ENCODE data around the gene CLEC4C. TPM values are rescaled to one million over a fixed set of nuclear protein-coding genes. Genes with fewer than 3 reads are reported as not detected.

CLEC4C gene
- total RNA-seq, 1 donor from 2014 or later: not detected

GRCh38 chr12:7712841-7713442, 34.2 kb downstream of the CLEC4C start:
- H3K9me3 Mint-ChIP-seq: peaks cover 6% of the 10 kb centered on the region
- Histone ChIP-seq H3K36me3 (no peaks in the 10 kb centered on the region), H3K79me2 (ENCODE audit: low read depth) (no peaks in the 10 kb centered on the region), H4K20me1 (ENCODE audit: low read depth) (no peaks in the 10 kb centered on the region), H3K27ac (no peak overlapping the region), H3K27me3 (no peaks in the 10 kb centered on the region), H3K4me3 (no peak overlapping the region), H3F3A (ENCODE audit: low read depth) (peaks cover 20% of the 10 kb centered on the region), H3K4me2 (no peak overlapping the region), H3K9ac (no peak overlapping the region), H3K9me3 (ENCODE audit: low read depth) (no peaks in the 10 kb centered on the region), H2AFZ (replicated peaks) (no peak overlapping the region), H3K4me1 (peaks cover 16% of the 10 kb centered on the region)
- H3K27ac Mint-ChIP-seq: no peak overlapping the region
- peaks cover 15% of the 10 kb centered on the region for H3K4me1 Mint-ChIP-seq
- no peak overlapping the region for H3K4me3 Mint-ChIP-seq
- peaks cover 2% of the 10 kb centered on the region for H3K27me3 Mint-ChIP-seq (ENCODE audit: insufficient read depth, low read depth)
- no peaks in the 10 kb centered on the region for H3K36me3 Mint-ChIP-seq
- TF ChIP-seq EZH2phosphoT487 (IDR thresholded peaks at IDR 0.05) (no peak), EZH2 (IDR thresholded peaks at IDR 0.05) (no peak), CTCF (IDR thresholded peaks at IDR 0.05) (no peak)
- no peak for DNase-seq (ENCODE audit: low spot score)

- no peaks in the 10 kb centered on the region for H3K36me3 ChIP-seq
- TF ChIP-seq EZH2phosphoT487 (IDR thresholded peaks at IDR 0.05): no peak
- TF ChIP-seq EZH2 (IDR thresholded peaks at IDR 0.05): no peak
- no peak for TF ChIP-seq CTCF (IDR thresholded peaks at IDR 0.05)
- no peak within 1 kb of the TSS for H2AFZ ChIP-seq (replicated peaks)
- H3K9me3 Mint-ChIP-seq: peaks cover 6% of the 10 kb centered on the region
- H3K4me1 Mint-ChIP-seq: peaks cover 8% of the 10 kb centered on the region
- H3K9me3 ChIP-seq (ENCODE audit: low read depth): no peaks in the 10 kb centered on the region
- H3K27ac Mint-ChIP-seq: no peak within 1 kb of the TSS
- no peak within 1 kb of the TSS for H3K4me3 Mint-ChIP-seq
- no peaks in the 10 kb centered on the region for H3K36me3 Mint-ChIP-seq
- H3K27ac ChIP-seq: no peak within 1 kb of the TSS
- H3K9ac ChIP-seq: no peak within 1 kb of the TSS
- no peaks in the 10 kb centered on the region for H4K20me1 ChIP-seq (ENCODE audit: low read depth)
- H3K4me1 ChIP-seq: peaks cover 16% of the 10 kb centered on the region
- H3K4me3 ChIP-seq: no peak within 1 kb of the TSS
- no peaks in the 10 kb centered on the region for H3K27me3 ChIP-seq
- no peaks in the 10 kb centered on the region for H3K79me2 ChIP-seq (ENCODE audit: low read depth)
- peaks cover 2% of the 10 kb centered on the region for H3K27me3 Mint-ChIP-seq (ENCODE audit: insufficient read depth, low read depth)
- H3F3A ChIP-seq (ENCODE audit: low read depth): peaks cover 20% of the 10 kb centered on the region
- DNase-seq (ENCODE audit: low spot score): no peak
- peak within 1 kb of the TSS; percentile 13 for H3K4me2 ChIP-seq
These were observed 36.0 kb downstream of the CLEC4C start, which contains the start of gene DPPA3 for GRCh38 chr12:7711133-7711532. DPPA3 (plus strand) TSS chr12:7711433; CDS start chr12:7711571, 138 bp downstream.

- Histone ChIP-seq H3K36me3 (no peaks in the 10 kb centered on the region), H3K4me1 (peaks cover 16% of the 10 kb centered on the region), H3K9me3 (ENCODE audit: low read depth) (no peaks in the 10 kb centered on the region), H3K27ac (no peak overlapping the region), H3K4me3 (no peak overlapping the region), H4K20me1 (ENCODE audit: low read depth) (no peaks in the 10 kb centered on the region), H3F3A (ENCODE audit: low read depth) (peaks cover 20% of the 10 kb centered on the region), H3K27me3 (no peaks in the 10 kb centered on the region), H3K9ac (no peak overlapping the region), H2AFZ (replicated peaks) (no peak overlapping the region), H3K79me2 (ENCODE audit: low read depth) (no peaks in the 10 kb centered on the region), H3K4me2 (peak overlapping the region; percentile 13)
- Mint-ChIP-seq H3K4me3 (no peak overlapping the region), H3K27me3 (ENCODE audit: insufficient read depth, low read depth) (peaks cover 6% of the 10 kb centered on the region), H3K9me3 (peaks cover 6% of the 10 kb centered on the region), H3K36me3 (no peaks in the 10 kb centered on the region), H3K27ac (no peak overlapping the region), H3K4me1 (peaks cover 8% of the 10 kb centered on the region)
- peak; percentile 67 for DNase-seq (ENCODE audit: low spot score)
- TF ChIP-seq EZH2phosphoT487 (IDR thresholded peaks at IDR 0.05) (peak; percentile 46), EZH2 (IDR thresholded peaks at IDR 0.05) (no peak)
These were observed 37.1 kb downstream of the CLEC4C start for GRCh38 chr12:7709969-7710675.

- no peak for DNase-seq (ENCODE audit: low spot score)
- no peak overlapping the region for H3K9ac ChIP-seq
- H3K4me3 ChIP-seq: no peak overlapping the region
- H2AFZ ChIP-seq (replicated peaks): no peak overlapping the region
- Mint-ChIP-seq H3K4me3 (no peak overlapping the region), H3K4me1 (peaks cover 8% of the 10 kb centered on the region), H3K36me3 (no peaks in the 10 kb centered on the region), H3K27ac (no peak overlapping the region), H3K9me3 (no peaks in the 10 kb centered on the region), H3K27me3 (ENCODE audit: insufficient read depth, low read depth) (peaks cover 6% of the 10 kb centered on the region)
- no peak overlapping the region for H3K4me2 ChIP-seq
- H4K20me1 ChIP-seq (ENCODE audit: low read depth): no peaks in the 10 kb centered on the region
- peaks cover 15% of the 10 kb centered on the region for H3F3A ChIP-seq (ENCODE audit: low read depth)
- H3K4me1 ChIP-seq: peaks cover 11% of the 10 kb centered on the region
- H3K79me2 ChIP-seq (ENCODE audit: low read depth): no peaks in the 10 kb centered on the region
- H3K9me3 ChIP-seq (ENCODE audit: low read depth): no peaks in the 10 kb centered on the region
- TF ChIP-seq CTCF (IDR thresholded peaks at IDR 0.05) (no peak), EZH2 (IDR thresholded peaks at IDR 0.05) (no peak), EZH2phosphoT487 (IDR thresholded peaks at IDR 0.05) (no peak)
- no peaks in the 10 kb centered on the region for H3K36me3 ChIP-seq
- H3K27ac ChIP-seq: no peak overlapping the region
- no peaks in the 10 kb centered on the region for H3K27me3 ChIP-seq
These were observed 41.3 kb downstream of the CLEC4C start for GRCh38 chr12:7705846-7706245.

Measured in neural progenitor cell (in vitro differentiated cells).